ENCODE data around the gene DTNBP1. TPM values are rescaled to one million over a fixed set of nuclear protein-coding genes. Genes with fewer than 3 reads are reported as not detected.

DTNBP1 gene
- total RNA-seq, 2 experiments from 2014 or later: 18.4 to 23.4 TPM

- H3K27ac Mint-ChIP-seq: no peak overlapping the region
- no peaks in the 10 kb centered on the region for H3K36me3 Mint-ChIP-seq (ENCODE audit: low read depth)
- ChIA-PET POLR2A (interaction anchor here (0.7 kb wide), 1 partner anchor 1138 kb away, joined by 3 read pairs; no protein-coding TSS in a partner anchor), CTCF (interaction anchor here (0.6 to 0.7 kb wide), 2 partner anchors 1226 to 1505 kb away, joined by 3 read pairs; no protein-coding TSS in a partner anchor)
- H3K27me3 Mint-ChIP-seq: no peaks in the 10 kb centered on the region
- intact Hi-C loops (cut with DNase I, micrococcal nuclease): no loop called here
- H3K4me3 Mint-ChIP-seq: no peak overlapping the region
- peak; percentile 27 for ATAC-seq
- H3K9me3 Mint-ChIP-seq (ENCODE audit: low read depth): no peaks in the 10 kb centered on the region
- H3K4me1 Mint-ChIP-seq: peaks cover 26% of the 10 kb centered on the region
- peak; percentile 36 for DNase-seq
Measured at GRCh38 chr6:15586503-15586902, 76.3 kb downstream of the DTNBP1 start.

GRCh38 chr6:15585760-15586214, 77.0 kb downstream of the DTNBP1 start:
- no peaks in the 10 kb centered on the region for H3K9me3 Mint-ChIP-seq (ENCODE audit: low read depth)
- CTCF ChIA-PET: no interaction called here
- H3K27ac Mint-ChIP-seq: no peak overlapping the region
- H3K4me1 Mint-ChIP-seq: peaks cover 26% of the 10 kb centered on the region
- no peaks in the 10 kb centered on the region for H3K27me3 Mint-ChIP-seq
- DNase-seq: no peak
- POLR2A ChIA-PET: no interaction called here
- no peak overlapping the region for H3K4me3 Mint-ChIP-seq
- H3K36me3 Mint-ChIP-seq (ENCODE audit: low read depth): no peaks in the 10 kb centered on the region
- intact Hi-C loops (cut with DNase I, micrococcal nuclease): no loop called here
- ATAC-seq: no peak

GRCh38 chr6:15582499-15582898, 80.3 kb downstream of the DTNBP1 start:
- Mint-ChIP-seq H3K27me3 (no peaks in the 10 kb centered on the region), H3K36me3 (ENCODE audit: low read depth) (peaks cover 5% of the 10 kb centered on the region), H3K9me3 (ENCODE audit: low read depth) (no peaks in the 10 kb centered on the region), H3K4me3 (no peak overlapping the region), H3K4me1 (peaks cover 9% of the 10 kb centered on the region), H3K27ac (no peak overlapping the region)
- POLR2A ChIA-PET: no interaction called here
- DNase-seq (no peak), ATAC-seq (no peak)
- CTCF ChIA-PET: interaction anchor here (0.6 to 1.1 kb wide), 3 partner anchors 30 to 1539 kb away, joined by 3 to 4 read pairs (median 3); no protein-coding TSS in a partner anchor
- intact Hi-C loops (cut with DNase I, micrococcal nuclease): no loop called here

- no peak overlapping the region for H3K27ac Mint-ChIP-seq
- no peak for ATAC-seq
- H3K36me3 Mint-ChIP-seq (ENCODE audit: low read depth): peaks cover 5% of the 10 kb centered on the region
- POLR2A ChIA-PET: no interaction called here
- CTCF ChIA-PET: interaction anchor here (0.7 to 0.8 kb wide), 2 partner anchors 9 to 11 kb away, joined by 3 read pairs; no protein-coding TSS in a partner anchor
- peaks cover 6% of the 10 kb centered on the region for H3K4me1 Mint-ChIP-seq
- no peaks in the 10 kb centered on the region for H3K27me3 Mint-ChIP-seq
- no peaks in the 10 kb centered on the region for H3K9me3 Mint-ChIP-seq (ENCODE audit: low read depth)
- no peak overlapping the region for H3K4me3 Mint-ChIP-seq
- DNase-seq: no peak
- intact Hi-C loops (cut with DNase I, micrococcal nuclease): no loop called here
Measured at GRCh38 chr6:15581751-15582150, 81.1 kb downstream of the DTNBP1 start.

- no peaks in the 10 kb centered on the region for H3K27me3 Mint-ChIP-seq
- no peaks in the 10 kb centered on the region for H3K9me3 Mint-ChIP-seq (ENCODE audit: low read depth)
- intact Hi-C loops (cut with DNase I, micrococcal nuclease): no loop called here
- H3K4me3 Mint-ChIP-seq: no peak overlapping the region
- DNase-seq: no peak
- peaks cover 5% of the 10 kb centered on the region for H3K36me3 Mint-ChIP-seq (ENCODE audit: low read depth)
- ChIA-PET CTCF (interaction anchor here (0.6 to 1.1 kb wide), 3 partner anchors 10 to 31 kb away, joined by 3 read pairs; no protein-coding TSS in a partner anchor), POLR2A (no interaction called here)
- peaks cover 4% of the 10 kb centered on the region for H3K4me1 Mint-ChIP-seq
- ATAC-seq: no peak
- H3K27ac Mint-ChIP-seq: no peak overlapping the region
Measured at GRCh38 chr6:15580326-15580725, 82.5 kb downstream of the DTNBP1 start.

- ChIA-PET CTCF (interaction anchor here (1.0 kb wide), 1 partner anchor 45 kb away, joined by 3 read pairs; no protein-coding TSS in a partner anchor), POLR2A (no interaction called here)
- Mint-ChIP-seq H3K4me1 (peaks cover 6% of the 10 kb centered on the region), H3K9me3 (ENCODE audit: low read depth) (no peaks in the 10 kb centered on the region), H3K4me3 (no peak overlapping the region), H3K27me3 (no peaks in the 10 kb centered on the region), H3K27ac (no peak overlapping the region), H3K36me3 (ENCODE audit: low read depth) (peaks cover 9% of the 10 kb centered on the region)
- ATAC-seq: no peak
- no peak for DNase-seq
- intact Hi-C loops (cut with DNase I, micrococcal nuclease): no loop called here
Measured at GRCh38 chr6:15578716-15579391, 84.0 kb downstream of the DTNBP1 start.

GRCh38 chr6:15577550-15578171, 85.2 kb downstream of the DTNBP1 start:
- Mint-ChIP-seq H3K9me3 (ENCODE audit: low read depth) (no peaks in the 10 kb centered on the region), H3K27ac (no peak overlapping the region), H3K4me1 (peaks cover 6% of the 10 kb centered on the region), H3K27me3 (no peaks in the 10 kb centered on the region), H3K4me3 (no peak overlapping the region), H3K36me3 (ENCODE audit: low read depth) (peaks cover 11% of the 10 kb centered on the region)
- CTCF ChIA-PET: interaction anchor here (0.6 kb wide), 1 partner anchor 16 kb away, joined by 4 read pairs; no protein-coding TSS in a partner anchor
- POLR2A ChIA-PET: no interaction called here
- DNase-seq (no peak), ATAC-seq (no peak)
- intact Hi-C loops (cut with DNase I, micrococcal nuclease): no loop called here

GRCh38 chr6:15577106-15577505, 85.7 kb downstream of the DTNBP1 start:
- H3K27ac Mint-ChIP-seq: no peak overlapping the region
- no peak for DNase-seq
- ATAC-seq: no peak
- H3K36me3 Mint-ChIP-seq (ENCODE audit: low read depth): peaks cover 11% of the 10 kb centered on the region
- POLR2A ChIA-PET: no interaction called here
- no peaks in the 10 kb centered on the region for H3K27me3 Mint-ChIP-seq
- intact Hi-C loops (cut with DNase I, micrococcal nuclease): no loop called here
- no peaks in the 10 kb centered on the region for H3K9me3 Mint-ChIP-seq (ENCODE audit: low read depth)
- H3K4me3 Mint-ChIP-seq: no peak overlapping the region
- peaks cover 6% of the 10 kb centered on the region for H3K4me1 Mint-ChIP-seq
- CTCF ChIA-PET: no interaction called here

- no peak for ATAC-seq
- DNase-seq: no peak
- intact Hi-C loops (cut with DNase I, micrococcal nuclease): no loop called here
- ChIA-PET CTCF (interaction anchor here (0.5 to 0.6 kb wide), 2 partner anchors 44 to 147 kb away, joined by 3 read pairs; no protein-coding TSS in a partner anchor), POLR2A (no interaction called here)
- Mint-ChIP-seq H3K27ac (no peak overlapping the region), H3K27me3 (no peaks in the 10 kb centered on the region), H3K4me3 (no peak overlapping the region), H3K4me1 (peaks cover 6% of the 10 kb centered on the region), H3K36me3 (ENCODE audit: low read depth) (peaks cover 11% of the 10 kb centered on the region), H3K9me3 (ENCODE audit: low read depth) (no peaks in the 10 kb centered on the region)
Measured at GRCh38 chr6:15575357-15576033, 87.3 kb downstream of the DTNBP1 start.

GRCh38 chr6:15574486-15574885, 88.3 kb downstream of the DTNBP1 start:
- peaks cover 10% of the 10 kb centered on the region for H3K4me1 Mint-ChIP-seq
- POLR2A ChIA-PET: no interaction called here
- intact Hi-C loops (cut with DNase I, micrococcal nuclease): no loop called here
- no peaks in the 10 kb centered on the region for H3K27me3 Mint-ChIP-seq
- CTCF ChIA-PET: no interaction called here
- H3K4me3 Mint-ChIP-seq: no peak overlapping the region
- peaks cover 14% of the 10 kb centered on the region for H3K36me3 Mint-ChIP-seq (ENCODE audit: low read depth)
- DNase-seq: no peak
- no peak for ATAC-seq
- no peaks in the 10 kb centered on the region for H3K9me3 Mint-ChIP-seq (ENCODE audit: low read depth)
- no peak overlapping the region for H3K27ac Mint-ChIP-seq

GRCh38 chr6:15574023-15574422, 88.8 kb downstream of the DTNBP1 start:
- CTCF ChIA-PET: interaction anchor here (0.6 kb wide), 1 partner anchor 55 kb away, joined by 3 read pairs; no protein-coding TSS in a partner anchor

More at GRCh38 chr6:15574023-15574422, 88.8 kb downstream of the DTNBP1 start:
- no peak overlapping the region for H3K4me3 Mint-ChIP-seq
- peaks cover 14% of the 10 kb centered on the region for H3K36me3 Mint-ChIP-seq (ENCODE audit: low read depth)
- intact Hi-C loops (cut with DNase I, micrococcal nuclease): no loop called here
- no peaks in the 10 kb centered on the region for H3K27me3 Mint-ChIP-seq
- POLR2A ChIA-PET: no interaction called here
- H3K9me3 Mint-ChIP-seq (ENCODE audit: low read depth): no peaks in the 10 kb centered on the region
- peaks cover 13% of the 10 kb centered on the region for H3K4me1 Mint-ChIP-seq
- ATAC-seq: no peak
- no peak for DNase-seq
- H3K27ac Mint-ChIP-seq: no peak overlapping the region
